H9 (cell line): Measurements from ENCODE around the gene OR52E5. TPM values are rescaled to one million over a fixed set of nuclear protein-coding genes. Genes with fewer than 3 reads are reported as not detected.
A peak's percentile ranks its signal among the peaks of the same experiment; 100 is the strongest.

Experiments used
- DNase-seq: peaks from one replicate; pipeline ENCODE4 v3.0.0-alpha.2; 2017
- H2AFZ ChIP-seq: one replicate; pipeline ENCODE4 v1.6.1; 2013; ENCODE audit warnings: mild to moderate bottlenecking, low read length, control low read depth, moderate library complexity
- H2AK5ac ChIP-seq: 2 replicates; pipeline ENCODE4 v1.6.1; 2013; ENCODE audit warnings: low read length, control low read depth, mixed read lengths; ENCODE audit not compliant: insufficient read length
- H2BK120ac ChIP-seq: one replicate; pipeline ENCODE4 v1.6.1; 2013; ENCODE audit warnings: low read depth, mild to moderate bottlenecking, low read length, control low read depth, inconsistent platforms; ENCODE audit not compliant: poor library complexity, severe bottlenecking
- H2BK12ac ChIP-seq: 2 replicates; pipeline ENCODE4 v1.6.1; 2013; ENCODE audit warnings: low read length, control low read depth, mixed read lengths, low read depth; ENCODE audit not compliant: insufficient read length
- H2BK15ac ChIP-seq: 2 replicates; pipeline ENCODE4 v1.6.1; 2013; ENCODE audit warnings: low read depth, low read length, control low read depth
- H2BK20ac ChIP-seq: one replicate; pipeline ENCODE4 v1.6.1; 2013; ENCODE audit warnings: low read depth, mild to moderate bottlenecking, low read length, control low read depth, inconsistent platforms; ENCODE audit not compliant: poor library complexity, severe bottlenecking
- H2BK5ac ChIP-seq: 2 replicates; pipeline ENCODE4 v1.6.1; 2013; ENCODE audit warnings: low read length, control low read depth, mixed read lengths; ENCODE audit not compliant: insufficient read length
- H3K14ac ChIP-seq: 2 replicates; pipeline ENCODE4 v1.6.1; 2013; ENCODE audit warnings: low read length, control low read depth; ENCODE audit not compliant: insufficient read depth
- H3K18ac ChIP-seq: 2 replicates; pipeline ENCODE4 v1.6.1; 2013; ENCODE audit warnings: low read depth, mild to moderate bottlenecking, mixed read lengths, low read length, control low read depth; ENCODE audit not compliant: insufficient read length
- H3K23ac ChIP-seq: 2 replicates; pipeline ENCODE4 v1.6.1; 2013; ENCODE audit warnings: low read length, control low read depth, mixed read lengths, low read depth; ENCODE audit not compliant: insufficient read length
- H3K23me2 ChIP-seq: 2 replicates; pipeline ENCODE4 v1.6.1; 2013; ENCODE audit warnings: low read depth, mild to moderate bottlenecking, mixed read lengths, low read length, control low read depth; ENCODE audit not compliant: insufficient read length, poor library complexity, severe bottlenecking
- H3K27ac ChIP-seq: 2 replicates; pipeline ENCODE4 v1.5.1; 2013; ENCODE audit warnings: low read length, control low read depth, mixed read lengths, low read depth; ENCODE audit not compliant: insufficient read length
- H3K27me3 ChIP-seq: 2 replicates; pipeline ENCODE4 v1.6.1; 2013; ENCODE audit warnings: low read length, control low read depth, inconsistent platforms; ENCODE audit not compliant: insufficient read depth
- H3K4ac ChIP-seq: 2 replicates; pipeline ENCODE4 v1.6.1; 2013; ENCODE audit warnings: low read depth, mild to moderate bottlenecking, control low read depth, inconsistent platforms, low read length, moderate library complexity
- H3K4me1 ChIP-seq: 2 replicates; pipeline ENCODE4 v1.6.1; 2013; ENCODE audit warnings: low read length, control low read depth, inconsistent platforms; ENCODE audit not compliant: insufficient read depth
- H3K4me2 ChIP-seq: 2 replicates; pipeline ENCODE4 v1.6.1; 2013; ENCODE audit warnings: low read length, control low read depth, mixed read lengths; ENCODE audit not compliant: insufficient read length, insufficient read depth
- H3K56ac ChIP-seq: 2 replicates; pipeline ENCODE4 v1.6.1; 2013; ENCODE audit warnings: low read depth, mild to moderate bottlenecking, mixed read lengths, low read length, control low read depth; ENCODE audit not compliant: insufficient read length
- H3K79me1 ChIP-seq: 2 replicates; pipeline ENCODE4 v1.6.1; 2013; ENCODE audit warnings: low read depth, mild to moderate bottlenecking, moderate library complexity, low read length, control low read depth, inconsistent platforms; ENCODE audit not compliant: insufficient read depth, poor library complexity, severe bottlenecking
- H3K79me2 ChIP-seq: 2 replicates; pipeline ENCODE4 v1.6.1; 2013; ENCODE audit warnings: low read length, control low read depth, inconsistent platforms; ENCODE audit not compliant: insufficient read depth
- H3K9ac ChIP-seq: 2 replicates; pipeline ENCODE4 v1.6.1; 2013; ENCODE audit warnings: low read length, control low read depth, mixed read lengths; ENCODE audit not compliant: insufficient read length; ENCODE audit errors: extremely low read depth
- H3K9me3 ChIP-seq: one replicate; pipeline ENCODE4 v1.6.1; 2013; ENCODE audit warnings: low read depth, low read length, inconsistent platforms; ENCODE audit not compliant: control insufficient read depth
- H3T11ph ChIP-seq: one replicate; pipeline ENCODE4 v1.6.1; 2013; ENCODE audit warnings: mild to moderate bottlenecking, low read length, control low read depth, inconsistent platforms
- H4K20me1 ChIP-seq: one replicate; pipeline ENCODE4 v1.6.1; 2013; ENCODE audit not compliant: control insufficient read depth, insufficient read length, insufficient read depth
- H4K5ac ChIP-seq: 2 replicates; pipeline ENCODE4 v1.6.1; 2013; ENCODE audit warnings: low read depth, mild to moderate bottlenecking, mixed read lengths, low read length, control low read depth; ENCODE audit not compliant: insufficient read length
- H4K8ac ChIP-seq: replicated peaks from 2 replicates; pipeline ENCODE4 v1.6.1; 2013; ENCODE audit warnings: low read length, control low read depth, mixed read lengths, low read depth; ENCODE audit not compliant: insufficient read length
- H4K91ac ChIP-seq: 2 replicates; pipeline ENCODE4 v1.6.1; 2013; ENCODE audit warnings: low read depth, mild to moderate bottlenecking, moderate library complexity, mixed read lengths, low read length, control low read depth; ENCODE audit not compliant: insufficient read length
- H3K27ac Mint-ChIP-seq, 3 experiments: 2 replicates in 2 of 3; 3 replicates in 1 of 3; pipeline ENCODE4 v1.8.0; 2020 to 2021; ENCODE audit warnings: mixed read lengths in 3 of 3, mild to moderate bottlenecking in 1 of 3, moderate library complexity in 1 of 3
- H3K27me3 Mint-ChIP-seq: 2 replicates; pipeline ENCODE4 v1.8.0; 2021; ENCODE audit warnings: low read depth, mild to moderate bottlenecking, moderate library complexity, mixed read lengths
- H3K36me3 Mint-ChIP-seq, 3 experiments: 2 replicates in 2 of 3; 3 replicates in 1 of 3; pipeline ENCODE4 v1.8.0; 2020 to 2021; ENCODE audit warnings: low read depth in 3 of 3, mixed read lengths in 3 of 3; ENCODE audit not compliant: insufficient read depth in 1 of 3
- H3K4me1 Mint-ChIP-seq, 2 experiments: 2 replicates each; pipeline ENCODE4 v1.8.0; 2020; ENCODE audit warnings: mixed read lengths in 2 of 2
- H3K4me3 Mint-ChIP-seq, 2 experiments: 2 replicates in 1 of 2; 3 replicates in 1 of 2; pipeline ENCODE4 v1.8.0; 2020 to 2021; ENCODE audit warnings: mild to moderate bottlenecking in 2 of 2, mixed read lengths in 2 of 2, moderate library complexity in 1 of 2
- H3K9me3 Mint-ChIP-seq, 2 experiments: 2 replicates in 1 of 2; 3 replicates in 1 of 2; pipeline ENCODE4 v1.8.0; 2020; ENCODE audit warnings: mild to moderate bottlenecking in 2 of 2, mixed read lengths in 2 of 2, moderate library complexity in 1 of 2
- CTCF ChIP-seq: fragments of 200-600 bp; sonication (generic); conservative IDR thresholded peaks from 3 replicates; pipeline ENCODE4 v1.8.0; 2021; ENCODE audit warnings: antibody characterized with exemption, mild to moderate bottlenecking
- WGBS: extraction: QIAGEN DNeasy Blood & Tissue Kit; methylation state at CpG from one replicate; pipeline ENCODE4 v1.1.7; 2013; ENCODE audit warnings: missing lambda C conversion rate, low lambda C conversion rate, mixed read lengths; ENCODE audit not compliant: insufficient read length; ENCODE audit errors: extremely low coverage; 5-methylcytosine and 5-hydroxymethylcytosine counted together
- total RNA-seq: library from RNA; stranded (reverse); gene quantifications from 2 replicates; pipeline ENCODE4 v1.2.1, GENCODE V29; 2021

The OR52E5 gene
- total RNA-seq, 1 experiment from 2014 or later: not detected

GRCh38 chr11:5928271-5928670, 35.3 kb downstream of the OR52E5 start:
- Histone ChIP-seq H2BK15ac (no peak overlapping the region), H2BK120ac (no peak overlapping the region), H3K79me1 (no peaks in the 10 kb centered on the region), H3K79me2 (no peaks in the 10 kb centered on the region), H3K23me2 (peaks cover 2% of the 10 kb centered on the region), H3K9me3 (no peaks in the 10 kb centered on the region), H3K27ac (no peak overlapping the region), H3K56ac (no peak overlapping the region), H2BK20ac (no peak overlapping the region), H3K9ac (no peak overlapping the region), H2BK5ac (no peak overlapping the region), H3K4me1 (no peaks in the 10 kb centered on the region), H4K5ac (no peak overlapping the region), H3T11ph (no peak overlapping the region), H4K20me1 (no peaks in the 10 kb centered on the region), H4K91ac (no peak overlapping the region), H3K18ac (no peak overlapping the region), H3K23ac (no peak overlapping the region), H2AFZ (no peak overlapping the region), H2BK12ac (no peak overlapping the region), H3K4ac (no peak overlapping the region), H3K27me3 (no peaks in the 10 kb centered on the region), H3K14ac (no peak overlapping the region; the same call in 1 of the 2 replicates), H2AK5ac (no peak overlapping the region), H3K4me2 (no peak overlapping the region), H4K8ac (no peak overlapping the region)
- H3K4me1 Mint-ChIP-seq: no peaks in the 10 kb centered on the region
- WGBS: no CpG with 5 or more reads among the region's 17 CpGs
- H3K9me3 Mint-ChIP-seq: peaks cover 29 to 35% of the 10 kb centered on the region in 2 experiments
- TF ChIP-seq CTCF: no peak
- H3K27me3 Mint-ChIP-seq: peaks cover 1% of the 10 kb centered on the region
- H3K4me3 Mint-ChIP-seq: no peak overlapping the region
- no peak for DNase-seq
- H3K36me3 Mint-ChIP-seq: peaks cover 13 to 30% (median 14%) of the 10 kb centered on the region in 3 experiments
- peak overlapping the region in 2 of 3 experiments; percentile 80 to 91; a peak in 4 of 7 replicates for H3K27ac Mint-ChIP-seq
